Measurements from ENCODE around the gene SLC25A45. TPM values are rescaled to one million over a fixed set of nuclear protein-coding genes. Genes with fewer than 3 reads are reported as not detected.

Gene SLC25A45
- polyA plus RNA-seq, 3 donors, result 5.0 to 6.0 (median 5.2) TPM

DNA sequence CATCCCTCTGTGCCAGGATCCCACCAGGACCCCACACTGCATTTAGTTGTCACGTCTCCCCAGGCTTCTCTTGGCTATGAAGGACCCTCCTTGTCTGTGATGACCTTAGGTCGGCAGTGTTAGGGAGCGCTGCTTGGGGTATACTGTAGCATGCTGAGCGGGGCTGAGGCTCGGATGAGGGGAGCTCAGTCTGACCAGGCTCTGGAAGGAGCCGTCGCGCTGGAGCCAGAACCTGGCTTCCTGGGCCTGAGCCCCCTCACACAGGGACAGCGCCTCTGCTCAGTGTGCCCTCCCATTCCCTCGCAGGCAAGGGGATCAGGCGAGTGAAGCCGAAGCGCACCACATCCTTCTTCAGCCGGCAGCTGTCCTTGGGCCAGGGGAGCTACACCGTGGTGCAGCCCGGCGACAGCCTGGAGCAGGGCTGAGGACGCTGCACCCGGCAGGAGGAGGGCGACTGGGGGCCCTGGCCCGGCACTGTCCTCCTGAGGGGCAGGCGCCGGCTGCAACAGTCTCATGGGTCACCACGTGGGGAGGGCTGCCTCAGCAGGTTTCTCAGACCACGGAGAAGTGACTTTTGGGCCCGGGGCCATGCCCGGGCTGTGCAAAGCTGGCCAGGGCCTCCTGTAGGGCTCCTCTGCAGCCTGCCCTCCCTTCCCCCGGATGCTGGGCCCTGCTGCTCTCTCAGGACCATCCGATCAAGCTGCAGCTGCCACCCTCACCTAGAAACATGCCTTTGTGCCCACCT is 28.7 kb upstream of the SLC25A45 start:
- no peak for DNase-seq (ENCODE audit: low read depth in 3 of 3, low spot score in 2 of 3)

DNA sequence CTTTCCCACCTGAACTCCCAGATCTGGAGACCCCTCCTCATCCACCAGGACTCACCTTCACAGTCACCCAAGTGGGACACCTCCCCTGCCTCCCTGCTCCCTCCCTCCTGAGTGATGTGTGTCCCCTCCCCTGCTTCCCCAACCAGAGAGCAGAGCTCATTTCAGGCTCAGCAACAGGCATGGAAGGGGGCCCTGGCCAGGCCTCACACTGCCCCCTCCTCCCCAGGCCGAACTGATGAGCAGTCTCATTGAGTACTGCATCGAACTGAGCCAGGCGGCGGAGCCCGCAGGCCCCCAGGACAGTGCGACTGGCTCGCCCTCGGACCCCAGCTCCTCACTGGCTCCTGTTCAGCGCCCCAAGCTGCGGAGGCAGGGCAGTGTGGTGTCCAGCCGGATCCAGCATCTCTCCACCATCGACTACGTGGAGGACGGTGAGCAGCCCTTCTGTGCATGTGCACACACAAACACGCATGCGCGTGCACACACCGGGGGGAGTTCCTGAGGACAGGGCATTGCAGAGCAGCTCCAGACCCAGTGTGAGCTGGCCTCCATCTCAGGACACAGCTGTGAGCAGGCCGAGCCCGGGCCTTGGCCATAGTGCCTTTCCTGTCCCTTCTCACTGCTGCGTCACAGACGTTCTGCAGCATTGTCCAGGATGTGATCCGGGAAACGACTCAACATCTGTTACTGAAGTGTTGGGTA is 22.3 kb upstream of the SLC25A45 start:
- DNase-seq (ENCODE audit: low read depth in 3 of 3, low spot score in 2 of 3), result no peak

DNA sequence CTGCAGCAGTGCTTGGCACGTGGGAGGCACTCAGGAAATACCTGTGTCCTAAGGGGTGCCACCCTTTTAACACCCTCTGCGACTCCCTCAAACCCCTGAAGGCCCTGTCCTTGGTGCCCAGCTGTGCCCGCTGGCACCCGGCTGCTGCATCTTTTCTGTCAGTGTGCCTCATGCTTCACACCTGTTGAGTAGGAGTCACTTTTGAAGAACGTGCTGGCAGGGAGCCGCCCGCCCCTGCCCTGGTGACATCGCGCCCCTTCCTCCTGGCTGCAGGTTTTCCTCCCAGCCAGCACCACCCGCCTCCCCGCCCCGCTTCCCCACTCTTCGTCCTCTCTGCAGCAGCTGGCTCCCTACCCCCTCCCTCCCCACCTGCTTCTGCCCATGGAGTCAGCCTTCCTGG is 21.8 kb upstream of the SLC25A45 start:
- no peak for DNase-seq (ENCODE audit: low read depth in 3 of 3, low spot score in 2 of 3)

DNA sequence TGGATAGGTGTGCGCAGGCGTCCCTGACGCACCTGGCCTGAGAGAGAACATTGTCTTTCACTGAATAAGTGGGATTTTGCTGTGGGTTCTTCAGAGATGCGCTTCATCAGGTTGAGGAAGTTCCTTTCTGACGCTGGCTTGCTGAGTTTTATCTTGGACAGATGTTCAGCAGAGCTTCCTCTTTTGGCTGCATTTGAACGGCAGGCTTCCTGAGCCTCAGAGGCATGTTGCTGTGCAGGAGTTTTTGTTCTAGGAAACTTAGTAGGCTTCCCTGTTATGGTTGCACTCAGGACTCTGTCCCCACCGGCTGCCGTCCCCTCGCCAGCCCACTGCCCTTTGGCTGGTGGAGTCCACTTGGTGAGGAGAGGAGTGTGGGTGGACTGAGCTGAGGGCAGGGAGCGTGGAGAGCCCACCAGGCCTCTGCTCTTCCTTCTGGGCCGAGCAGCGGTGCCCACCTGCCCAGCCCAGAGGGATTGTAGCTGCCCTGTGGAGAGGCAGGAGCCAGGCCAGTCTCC is 21.2 kb upstream of the SLC25A45 start:
- no peak for DNase-seq (ENCODE audit: low read depth in 3 of 3, low spot score in 2 of 3)

DNA sequence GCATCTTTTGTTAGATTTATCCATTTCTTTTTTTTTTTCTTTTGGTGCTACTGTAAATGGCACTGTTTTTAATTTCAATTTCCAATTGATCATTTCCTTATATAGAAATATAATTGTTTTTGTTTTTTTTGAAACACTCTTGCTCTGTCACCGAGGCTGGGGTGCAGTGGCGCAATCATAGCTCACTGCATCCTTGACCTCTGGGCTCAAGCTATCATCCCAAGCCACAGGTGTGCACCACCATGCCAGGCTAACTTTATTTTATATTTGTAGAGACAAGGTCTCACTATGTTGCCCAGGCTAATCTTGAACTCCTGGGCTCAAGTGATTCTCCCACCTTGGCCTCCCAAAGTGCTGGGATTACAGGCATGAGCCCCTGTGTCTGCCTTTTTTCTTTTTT is 20.3 kb upstream of the SLC25A45 start:
- DNase-seq (ENCODE audit: low read depth in 3 of 3, low spot score in 2 of 3), result no peak

DNA sequence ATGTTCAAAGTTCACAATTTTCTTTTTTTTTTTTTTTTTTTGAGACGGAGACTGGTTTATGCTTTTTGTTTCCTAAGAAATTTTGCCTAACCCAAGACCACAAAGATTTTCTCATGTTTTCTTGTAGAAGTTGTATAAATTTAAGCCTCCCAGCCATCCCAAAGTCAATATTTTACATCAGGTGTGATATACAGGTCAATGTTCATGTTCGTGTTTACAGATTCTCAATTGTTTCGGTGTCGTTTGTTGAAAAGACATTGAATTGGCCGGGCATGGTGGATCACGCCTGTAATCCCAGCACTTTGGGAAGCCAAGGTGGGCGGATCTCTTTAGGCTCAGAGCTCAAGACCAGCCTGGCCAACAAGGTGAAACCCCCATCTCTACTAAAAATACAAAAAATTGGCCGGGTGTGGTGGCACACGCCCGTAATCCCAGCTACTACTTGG is 19.4 kb upstream of the SLC25A45 start:
- no peak for DNase-seq (ENCODE audit: low read depth in 3 of 3, low spot score in 2 of 3)

DNA sequence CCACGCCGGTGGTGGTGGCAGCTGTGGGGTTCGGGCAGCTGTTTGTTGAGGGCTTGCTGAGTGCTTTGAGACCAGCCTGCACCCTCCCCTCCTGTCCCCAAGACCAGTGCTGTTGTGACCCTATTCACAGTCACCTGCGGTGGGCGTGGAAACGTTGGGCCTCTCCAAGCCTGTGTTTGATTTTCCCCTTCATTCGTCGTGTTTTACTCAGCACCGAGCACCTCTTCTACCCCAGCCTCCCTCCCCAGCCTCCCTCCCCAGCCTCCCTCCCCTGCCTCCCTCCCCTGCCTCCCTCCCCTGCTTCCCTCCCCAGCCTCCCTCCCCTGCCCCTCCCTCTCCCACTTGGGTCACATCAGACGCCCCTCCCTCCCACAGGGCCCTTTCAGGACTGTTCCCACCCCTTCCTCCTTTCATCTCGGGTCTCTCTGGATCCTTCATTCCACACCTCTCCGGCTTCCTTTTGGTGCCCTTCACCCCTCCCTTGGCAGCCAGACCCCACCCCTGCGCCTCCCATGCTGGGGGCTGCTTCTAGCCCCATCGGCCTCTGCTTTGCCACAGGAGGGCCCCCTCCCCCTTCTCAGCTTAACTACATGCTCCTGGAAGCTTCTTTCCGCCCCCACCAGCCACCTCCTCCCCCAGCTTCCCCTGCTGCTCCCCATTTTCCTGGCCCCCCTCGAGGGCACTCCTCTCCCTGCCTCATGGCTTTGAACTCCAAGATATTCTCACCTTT is 18.8 kb upstream of the SLC25A45 start:
- DNase-seq (ENCODE audit: low read depth in 3 of 3, low spot score in 2 of 3), result no peak

DNA sequence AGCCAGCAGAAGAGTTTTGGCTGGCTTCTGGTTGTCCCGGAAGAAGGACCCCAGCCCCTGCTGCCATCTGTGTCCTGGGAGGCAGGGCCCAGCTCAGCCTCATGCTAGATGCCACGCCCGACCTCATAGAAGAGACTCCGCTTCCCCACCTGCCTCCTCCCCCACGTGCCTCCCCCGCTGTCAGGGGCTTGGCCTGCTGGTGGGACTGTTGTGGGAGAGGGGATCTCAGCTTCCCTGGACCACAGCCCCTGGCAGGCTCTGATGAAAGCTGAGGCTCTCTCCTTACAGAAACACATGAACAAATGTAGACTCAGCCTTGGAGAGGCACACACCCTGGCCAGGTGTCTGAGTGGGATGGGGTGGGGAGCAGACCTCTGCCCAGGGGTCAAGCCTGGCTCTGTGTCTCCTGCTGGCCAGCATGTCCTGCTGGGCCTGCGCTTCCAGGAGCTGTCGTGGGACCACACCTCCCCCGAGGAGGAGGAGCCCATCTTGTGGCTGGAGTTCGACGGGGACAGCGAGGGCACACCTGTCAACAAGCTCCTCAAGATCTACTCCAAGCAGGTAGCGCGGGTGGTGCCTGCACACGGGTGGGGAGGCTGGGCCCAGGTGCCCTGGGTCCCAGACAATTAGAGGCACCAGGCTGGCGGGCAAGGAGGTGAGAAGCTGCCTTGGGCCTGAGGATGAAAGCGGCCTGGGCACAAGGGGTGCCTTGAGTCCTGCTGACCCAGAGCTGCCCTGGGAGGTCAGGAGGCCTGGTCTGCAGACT is 18.0 kb upstream of the SLC25A45 start:
- no peak for DNase-seq (ENCODE audit: low read depth in 3 of 3, low spot score in 2 of 3)

DNA sequence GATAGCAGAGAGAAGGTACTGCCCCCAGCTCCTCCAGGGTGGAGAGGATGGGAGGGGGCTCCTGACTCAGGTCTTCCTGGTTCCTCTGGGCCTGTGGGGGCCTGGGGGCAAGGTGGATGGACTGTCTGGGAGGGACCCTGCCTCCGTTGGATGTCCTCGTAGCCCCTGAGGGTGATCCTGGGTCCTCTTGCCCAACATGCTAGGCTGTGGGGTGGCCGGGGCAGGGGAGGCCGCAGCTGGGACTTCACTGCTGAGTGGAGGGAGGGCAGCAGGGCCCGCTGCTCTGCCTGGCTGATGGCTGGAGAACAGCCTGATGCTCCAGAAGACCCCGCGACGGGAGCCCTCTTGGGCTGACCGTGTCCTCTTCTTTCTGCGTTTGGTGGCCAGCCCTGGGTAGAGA is 17.4 kb upstream of the SLC25A45 start:
- no peak for DNase-seq (ENCODE audit: low read depth in 3 of 3, low spot score in 2 of 3)

DNA sequence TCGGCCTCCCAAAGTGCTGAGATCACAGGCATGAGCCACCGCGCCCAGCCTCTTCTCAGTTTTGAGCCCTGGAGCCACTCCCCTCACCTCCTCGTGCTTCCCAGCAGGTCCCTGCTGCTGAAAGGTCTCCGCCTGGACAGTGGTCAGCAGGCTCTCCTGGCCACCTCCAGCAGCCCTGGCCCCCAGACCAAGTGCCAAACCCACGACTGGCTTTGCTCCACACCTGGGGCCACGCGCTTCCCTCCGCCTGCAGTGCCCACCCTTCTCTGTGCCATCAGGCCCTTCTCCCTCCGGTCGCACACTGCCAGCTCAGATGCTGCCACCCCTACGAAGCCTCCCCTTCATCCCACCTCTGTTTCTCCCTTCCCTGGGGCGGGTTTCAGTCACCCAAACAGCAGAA is 16.8 kb upstream of the SLC25A45 start:
- no peak for DNase-seq (ENCODE audit: low read depth in 3 of 3, low spot score in 2 of 3)

DNA sequence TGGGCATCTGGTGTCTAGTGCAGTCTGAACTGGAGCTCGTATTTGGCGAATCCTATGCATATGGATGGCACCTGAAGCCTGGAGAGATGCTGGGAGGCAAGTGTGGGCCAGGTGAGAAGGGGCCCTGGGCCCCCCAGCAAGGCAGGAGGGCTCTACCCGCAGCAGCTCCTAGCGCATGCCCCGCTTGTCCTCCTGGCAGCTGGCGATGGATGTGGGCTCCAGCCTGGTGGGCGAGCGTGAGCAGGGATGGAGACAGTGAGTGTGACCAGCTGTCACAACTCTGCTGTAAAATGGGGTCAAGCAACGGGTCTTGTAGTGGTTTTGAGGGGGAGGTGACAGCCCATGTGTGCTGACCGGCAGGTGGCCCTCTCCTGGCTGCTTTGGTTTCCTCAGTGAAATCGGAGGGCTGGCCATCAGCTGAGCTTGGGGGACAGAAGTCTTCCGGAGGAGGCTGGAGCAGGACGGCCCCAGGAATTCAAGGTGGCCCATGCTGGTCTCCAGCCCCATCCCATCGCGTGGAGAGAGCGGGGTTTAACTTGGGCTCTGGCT is 16.0 kb upstream of the SLC25A45 start:
- no peak for DNase-seq (ENCODE audit: low read depth in 3 of 3, low spot score in 2 of 3)

DNA sequence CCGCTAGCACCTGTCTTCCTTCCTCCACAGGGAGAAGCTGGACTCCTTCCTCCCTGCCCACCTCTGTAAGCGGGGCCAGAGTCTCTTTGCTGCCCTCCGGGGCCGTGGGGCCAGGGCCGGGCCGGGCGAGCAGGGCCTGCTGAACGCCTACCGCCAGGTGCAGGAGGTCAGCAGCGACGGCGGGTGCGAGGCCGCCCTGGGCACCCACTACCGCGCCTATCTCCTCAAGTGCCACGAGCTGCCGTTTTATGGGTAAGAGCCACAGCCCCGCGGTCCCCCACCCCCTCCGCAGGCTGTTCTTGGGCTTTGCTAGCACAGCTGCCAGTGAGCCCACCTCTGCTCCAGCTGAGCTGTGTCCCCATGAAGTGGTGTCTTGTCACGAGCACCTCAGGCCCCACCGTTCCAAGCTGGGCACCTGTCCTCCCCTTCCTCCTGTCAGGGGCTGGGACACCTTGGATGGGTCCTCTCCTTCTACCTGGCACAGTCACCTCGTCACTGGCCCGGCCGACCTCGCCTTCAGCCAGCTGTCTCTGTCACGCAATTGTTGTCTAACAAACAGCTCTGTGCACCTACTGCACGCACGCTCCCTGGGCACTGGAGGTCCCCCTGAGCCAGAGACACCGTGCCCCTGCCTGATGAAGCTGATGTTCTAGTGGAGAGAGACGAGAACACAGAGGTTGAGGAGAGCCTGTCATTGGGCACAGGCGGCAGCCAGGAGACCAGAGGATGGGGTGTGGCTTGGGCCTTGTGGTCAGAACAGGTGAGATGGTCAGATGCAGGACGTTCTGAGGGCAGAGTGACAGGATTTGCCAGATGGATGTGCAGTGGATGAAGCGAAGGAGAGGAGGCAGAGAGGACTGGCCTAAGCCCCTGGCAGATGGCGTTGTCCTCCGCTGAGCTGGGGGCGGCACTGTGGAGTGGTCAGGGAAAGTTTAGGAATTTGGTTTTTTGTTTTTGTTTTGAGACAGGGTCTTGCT is 14.6 kb upstream of the SLC25A45 start:
- DNase-seq (ENCODE audit: low read depth in 3 of 3, low spot score in 2 of 3), result no peak

DNA sequence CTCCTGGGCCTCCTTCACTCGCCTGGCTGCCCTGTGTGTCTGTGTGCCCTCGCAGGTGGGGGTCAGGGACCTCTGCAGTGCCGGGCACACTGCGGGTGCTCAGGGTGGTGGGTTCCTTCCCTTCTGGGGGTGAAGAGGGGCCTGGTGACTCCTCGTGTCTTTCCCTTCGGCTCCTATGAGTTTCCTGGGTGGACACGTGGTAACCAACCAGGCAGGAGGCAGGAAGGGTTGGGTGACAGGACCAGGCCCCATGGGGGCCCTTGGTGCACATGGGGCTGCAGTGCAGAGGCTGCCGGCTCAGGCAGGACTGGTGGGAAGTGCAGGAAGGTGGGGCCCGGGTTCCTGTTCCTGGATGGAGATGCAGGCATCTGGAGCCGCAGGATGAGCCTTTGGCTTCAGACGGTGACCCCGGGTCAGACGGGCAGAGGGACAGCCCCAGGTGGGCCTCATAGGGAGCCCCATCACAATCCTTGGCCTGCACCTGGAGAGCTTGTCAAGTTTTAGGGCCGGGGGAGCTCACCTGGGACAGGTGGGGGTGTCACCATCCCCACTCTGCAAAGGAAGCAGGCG is 13.6 kb upstream of the SLC25A45 start:
- DNase-seq (ENCODE audit: low read depth in 3 of 3, low spot score in 2 of 3), result no peak

DNA sequence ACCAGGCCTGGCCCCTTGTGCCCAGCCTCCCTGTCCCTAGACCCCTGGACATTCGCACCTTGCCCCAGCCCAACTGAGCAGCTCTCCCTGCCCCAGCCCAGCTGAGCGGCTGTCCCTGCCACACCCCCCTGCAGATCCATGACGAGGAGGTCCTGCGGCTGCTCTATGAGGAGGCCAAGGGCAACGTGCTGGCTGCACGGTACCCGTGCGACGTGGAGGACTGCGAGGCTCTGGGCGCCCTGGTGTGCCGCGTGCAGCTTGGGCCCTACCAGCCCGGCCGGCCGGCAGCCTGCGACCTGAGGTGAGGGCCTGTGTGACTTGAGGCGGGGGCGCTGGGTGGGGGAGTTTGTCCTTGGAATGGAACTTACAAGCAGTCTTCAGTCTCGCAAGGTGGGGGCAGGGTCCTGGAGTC is 11.7 kb upstream of the SLC25A45 start:
- no peak for DNase-seq (ENCODE audit: low read depth in 3 of 3, low spot score in 2 of 3)

DNA sequence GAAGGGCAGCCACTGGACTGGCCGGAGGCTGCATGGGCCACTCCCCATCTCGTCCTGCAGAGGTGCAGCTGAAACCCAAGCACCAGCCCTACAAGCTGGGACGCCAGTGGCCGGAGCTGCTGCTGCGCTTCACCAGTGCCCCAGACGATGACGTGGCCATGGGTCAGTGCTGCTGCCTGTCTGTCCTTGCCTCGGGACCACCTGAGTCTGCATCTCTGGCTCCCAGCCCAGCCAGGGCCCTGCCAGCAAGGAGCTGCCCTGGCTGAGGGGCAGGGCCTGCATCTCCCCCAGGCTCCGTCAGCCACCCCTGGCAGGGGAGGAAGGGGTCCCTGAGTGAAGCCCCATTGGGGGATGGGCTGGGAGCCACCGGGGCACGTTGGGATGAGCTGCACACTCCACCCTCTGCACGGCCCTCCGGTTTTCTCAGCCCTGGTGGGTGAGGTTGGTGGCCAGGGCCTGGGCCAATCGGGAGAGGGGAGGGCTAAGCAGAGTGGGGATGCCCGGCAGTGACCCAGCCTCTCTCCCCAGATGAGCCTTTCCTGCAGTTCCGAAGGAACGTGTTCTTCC is 11.2 kb upstream of the SLC25A45 start:
- DNase-seq (ENCODE audit: low read depth in 3 of 3, low spot score in 2 of 3), result no peak

DNA sequence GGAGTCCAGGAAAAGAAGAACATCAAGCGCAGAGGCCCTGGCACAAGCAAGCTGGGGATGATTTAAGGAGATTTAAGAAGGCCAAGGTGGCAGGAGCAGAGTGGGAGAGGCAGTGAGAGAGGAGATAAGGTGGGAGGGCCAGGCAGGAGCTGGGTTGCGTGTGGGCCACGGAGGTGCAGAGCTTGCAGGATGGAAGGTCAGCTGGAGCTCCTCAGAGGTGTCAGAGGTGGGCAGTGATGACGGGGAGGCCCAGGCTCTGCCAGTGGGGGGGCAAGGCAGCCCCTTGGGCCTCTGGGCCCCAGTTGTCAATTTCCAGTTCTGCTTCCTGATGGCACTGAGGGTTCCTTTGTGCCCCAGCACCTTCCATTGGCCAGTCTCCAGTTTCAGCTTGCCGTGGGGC is 10.5 kb upstream of the SLC25A45 start:
- DNase-seq (ENCODE audit: low read depth in 3 of 3, low spot score in 2 of 3), result no peak

DNA sequence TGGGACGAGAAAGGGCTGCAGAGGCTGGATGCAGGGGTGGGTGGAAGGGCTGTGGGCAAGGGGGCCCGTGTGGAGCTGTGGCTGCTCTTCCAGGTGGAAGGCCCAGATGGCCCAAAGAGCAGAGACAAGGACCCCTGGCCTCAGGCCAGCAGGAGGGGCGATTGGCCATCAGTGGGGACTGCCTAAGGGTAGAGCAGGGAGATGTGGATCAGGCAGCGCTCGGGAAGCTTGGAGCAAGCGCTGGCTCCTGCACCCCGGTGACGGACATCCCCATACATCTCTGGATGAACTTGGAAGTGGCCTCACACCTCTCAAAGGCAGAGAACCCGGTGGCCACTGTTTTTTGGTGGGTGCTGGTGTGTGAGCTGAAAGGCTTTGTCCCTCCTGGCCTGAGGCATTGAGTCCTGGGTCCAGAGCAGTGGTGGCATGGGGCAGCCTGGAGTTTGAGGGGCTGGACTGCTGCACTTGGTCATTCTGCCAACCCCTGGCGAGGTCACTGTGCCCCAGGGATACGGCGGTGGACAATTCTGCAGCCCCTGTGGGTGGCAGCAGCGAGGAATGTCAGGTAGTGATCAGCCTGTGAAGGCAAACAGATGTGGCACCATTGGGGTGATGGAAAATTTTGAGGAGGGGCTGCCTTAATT is 9.9 kb upstream of the SLC25A45 start:
- DNase-seq (ENCODE audit: low read depth in 3 of 3, low spot score in 2 of 3), result no peak

DNA sequence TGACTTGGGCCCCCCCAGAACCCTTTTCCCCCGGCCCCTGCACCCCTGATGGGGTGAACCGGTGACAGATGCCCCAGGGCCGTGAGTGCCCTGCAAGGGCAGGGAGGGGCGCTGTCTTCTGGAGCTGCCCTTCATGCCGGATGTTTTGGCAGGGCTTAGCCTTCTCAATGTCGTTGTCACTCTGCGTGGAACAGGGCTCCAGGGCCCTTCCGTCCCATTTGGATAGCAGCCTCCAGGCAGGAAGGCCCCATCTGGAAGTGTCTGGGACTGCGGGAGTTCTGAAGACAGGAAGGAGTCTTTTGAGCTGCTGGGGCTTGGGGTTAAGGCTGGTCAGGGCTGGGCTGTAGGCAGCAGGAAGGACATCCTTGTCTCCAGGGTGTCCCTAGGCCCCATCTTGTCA is 8.6 kb upstream of the SLC25A45 start:
- DNase-seq (ENCODE audit: low read depth in 3 of 3, low spot score in 2 of 3), result no peak

All from right renal cortex interstitium (tissue), 3 donors.